Measurements from ENCODE around the gene FCGR1A.
"Not testable (repeated sequence)": the region's sequence is repeated elsewhere in the genome, so short reads cannot be mapped to it uniquely, and the experiment has no call there.

Gene FCGR1A

DNA sequence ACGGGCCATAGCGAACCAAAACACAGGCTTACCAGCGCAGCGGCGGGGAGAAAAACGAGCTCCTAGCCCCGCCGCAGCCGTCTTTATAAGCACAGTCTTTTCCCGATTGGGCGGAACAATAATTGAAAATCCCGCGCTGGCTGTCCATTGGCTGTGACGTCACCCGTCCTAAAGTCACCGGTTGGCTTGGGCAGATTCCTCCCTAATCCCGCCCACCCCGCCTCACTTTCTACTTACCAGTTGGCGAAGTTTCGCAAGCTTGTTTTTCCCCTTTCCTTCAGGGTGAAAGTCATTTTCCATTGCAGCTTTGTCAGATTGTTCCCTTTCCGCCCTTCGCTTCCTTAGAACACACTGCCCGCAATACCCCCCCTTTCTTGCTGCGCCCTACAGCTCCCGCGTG lies 58.7 kb downstream of the FCGR1A start:
- DNase-seq = not testable (repeated sequence)
